HuH-7 (cell line): ENCODE results near the gene ZNF473.

Experiments used
- DNase-seq: peaks from one replicate; pipeline ENCODE4 v3.0.0; 2011; ENCODE audit warnings: low spot score

Gene ZNF473

GRCh38 chr19:50025794-50026549 is at the start of gene ZNF473:
Gene ZNF473, plus strand, starts transcription at chr19:50026005. Its CDS starts 5,078 bp downstream, at chr19:50031083.
- DNase-seq = peak; percentile 83

- no peak for DNase-seq
Observed at GRCh38 chr19:49976496-49976895, 49.3 kb upstream of the ZNF473 start.

GRCh38 chr19:49977076-49977475 is 48.7 kb upstream of the ZNF473 start:
- no peak for DNase-seq

- DNase-seq = no peak
Observed at GRCh38 chr19:49977881-49978280, 47.9 kb upstream of the ZNF473 start.

DNA sequence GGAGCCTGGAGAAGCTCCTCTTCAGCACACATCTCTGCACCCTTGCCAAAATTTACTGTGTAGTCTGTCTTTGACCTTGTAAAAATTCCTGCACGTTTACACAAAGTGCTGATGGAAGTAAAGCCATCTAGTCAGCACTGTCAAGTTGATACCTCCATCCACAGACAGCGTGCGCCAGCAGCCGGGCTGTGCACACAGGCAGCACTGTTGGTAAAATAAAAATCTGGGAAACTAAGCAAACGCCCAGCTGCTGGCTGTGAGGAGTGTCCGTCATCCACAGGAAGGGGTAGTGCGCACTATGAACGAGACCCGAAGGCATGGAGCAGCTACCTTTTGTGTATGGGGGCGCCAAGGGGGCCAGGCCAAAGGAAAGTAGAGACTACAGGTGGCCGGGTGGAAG is 47.5 kb upstream of the ZNF473 start:
- no peak for DNase-seq

DNA sequence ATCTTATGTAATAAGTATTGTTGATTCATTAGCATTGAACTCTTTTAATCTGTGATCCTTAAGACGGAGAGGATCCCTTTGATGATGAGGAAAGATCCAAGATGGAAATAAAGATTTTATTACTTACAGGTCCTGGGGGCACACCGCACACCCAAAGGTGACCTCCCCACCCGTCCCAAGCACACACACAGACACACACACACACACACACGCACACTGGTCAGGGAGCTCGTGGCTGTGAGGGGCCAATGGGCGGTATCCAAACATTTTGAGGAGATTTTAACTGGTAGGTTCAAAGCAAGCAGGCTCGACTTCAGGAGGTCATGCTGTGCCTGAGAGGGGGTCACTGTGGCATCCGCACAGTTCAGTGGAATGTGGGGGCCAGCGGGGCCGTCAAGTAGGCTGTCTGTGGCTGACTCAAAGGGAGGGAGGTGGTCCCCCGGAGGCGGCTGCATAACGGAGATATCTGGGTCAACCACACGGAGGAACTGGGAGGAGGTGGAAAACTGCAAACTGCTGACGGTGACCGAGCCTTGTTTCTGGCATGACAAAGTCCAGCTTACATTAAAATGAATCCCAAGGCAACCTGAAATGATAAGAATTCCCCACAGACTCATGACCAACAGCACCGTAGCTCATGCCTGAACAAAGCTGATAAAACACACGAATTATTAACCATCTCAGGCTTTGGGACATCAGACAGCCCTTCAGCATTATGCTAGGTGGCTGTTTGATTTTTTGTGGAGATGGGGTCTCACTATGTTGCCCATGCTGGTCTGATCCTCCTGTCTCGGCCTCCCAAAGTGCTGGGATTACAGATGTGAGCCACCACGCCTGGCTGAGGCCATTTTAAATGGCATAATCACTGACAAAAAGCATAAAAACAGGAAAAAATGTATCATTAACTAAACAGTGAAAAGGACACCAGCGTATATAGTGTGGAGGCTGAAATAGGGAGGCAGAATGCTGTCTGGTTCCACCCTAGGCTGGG is 43.9 kb upstream of the ZNF473 start:
- DNase-seq = no peak

- DNase-seq = peak; percentile 64
Observed at GRCh38 chr19:49983645-49984229, 42.1 kb upstream of the ZNF473 start.

DNA sequence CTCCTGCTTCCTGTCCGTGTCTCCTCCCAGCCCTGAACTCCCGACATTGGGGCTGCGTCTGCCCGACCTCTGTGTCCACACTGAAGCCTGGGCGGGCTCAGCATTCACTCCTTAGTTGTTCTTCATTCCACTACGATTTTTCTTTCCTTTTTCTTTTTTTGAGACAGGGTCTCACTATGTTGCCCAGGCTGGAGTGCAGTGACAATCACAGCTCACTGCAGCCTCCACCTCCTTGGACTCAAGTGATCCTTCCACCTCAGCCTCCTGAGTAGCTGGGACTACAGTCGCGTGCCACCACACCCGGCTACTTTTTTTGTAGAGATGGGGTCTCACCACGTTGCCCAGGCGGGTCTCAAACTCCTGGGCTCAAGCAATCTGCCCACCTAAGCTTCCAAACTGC is 41.3 kb upstream of the ZNF473 start:
- DNase-seq = no peak

DNA sequence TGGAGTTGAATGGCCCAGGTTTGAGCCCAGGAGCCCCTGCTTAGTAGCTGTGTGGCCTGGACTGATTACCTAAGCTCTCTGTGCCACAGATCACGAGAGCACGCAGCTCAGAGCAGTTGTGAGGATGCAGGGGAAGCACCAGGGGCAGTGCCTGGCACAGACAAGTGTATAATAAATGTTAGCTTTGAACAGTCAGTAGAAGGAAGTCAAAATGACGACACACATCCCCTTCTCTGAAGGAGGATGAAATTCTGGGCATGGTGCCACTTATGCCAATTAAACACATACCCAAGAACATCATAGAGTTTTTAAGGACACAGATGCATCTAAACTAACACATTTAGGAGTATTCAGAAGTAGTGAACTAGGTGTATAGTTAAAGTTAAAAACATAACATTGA is 39.9 kb upstream of the ZNF473 start:
- no peak for DNase-seq

GRCh38 chr19:49986354-49986753 is 39.5 kb upstream of the ZNF473 start:
- no peak for DNase-seq

DNA sequence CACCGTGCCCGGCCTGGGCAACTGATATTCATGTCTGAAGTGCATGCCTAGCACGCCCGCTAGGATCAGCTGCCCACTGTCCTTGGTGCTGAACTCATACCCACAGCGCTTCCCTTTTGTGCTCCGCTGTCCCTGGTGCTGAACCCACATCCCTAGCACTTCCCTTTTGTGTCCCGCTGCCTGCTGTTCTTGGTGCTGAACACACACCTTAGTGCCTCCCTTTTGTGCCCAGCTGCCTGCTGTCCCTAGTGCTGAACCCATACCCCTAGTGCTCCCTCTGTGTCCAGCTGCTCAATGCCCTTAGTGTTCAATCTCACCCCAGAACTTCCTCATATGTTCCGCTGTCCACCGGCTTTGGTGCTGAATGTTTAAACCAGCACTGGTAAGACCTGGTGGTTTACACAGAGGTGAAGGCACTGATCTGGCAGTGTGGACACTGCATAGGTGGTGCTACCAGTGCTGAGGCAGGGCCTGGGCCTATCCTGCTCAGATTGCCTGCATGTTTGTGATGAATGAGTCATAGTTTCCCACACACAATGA is 38.6 kb upstream of the ZNF473 start:
- DNase-seq = peak; percentile 74

GRCh38 chr19:49988007-49988406 is 37.8 kb upstream of the ZNF473 start:
- no peak for DNase-seq

DNA sequence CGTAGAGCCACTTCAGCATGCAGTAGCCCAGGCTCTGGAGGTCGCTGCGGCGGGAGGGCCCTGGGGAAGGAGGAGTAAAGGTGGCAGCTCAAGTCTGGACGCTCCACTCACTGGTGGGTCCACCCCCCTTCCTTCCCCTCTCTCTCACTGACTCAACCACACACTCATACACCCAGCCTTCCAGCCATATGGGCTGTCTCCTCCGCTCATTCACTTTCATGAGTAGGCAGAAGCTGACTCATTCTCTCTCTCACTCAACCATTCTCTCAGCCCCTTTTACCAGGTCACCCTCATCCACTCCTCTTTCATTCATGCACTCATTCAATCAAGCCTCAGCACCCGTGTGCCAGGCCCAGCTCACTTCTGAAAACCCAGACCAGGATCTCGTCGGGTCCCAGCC is 37.4 kb upstream of the ZNF473 start:
- no peak for DNase-seq

DNA sequence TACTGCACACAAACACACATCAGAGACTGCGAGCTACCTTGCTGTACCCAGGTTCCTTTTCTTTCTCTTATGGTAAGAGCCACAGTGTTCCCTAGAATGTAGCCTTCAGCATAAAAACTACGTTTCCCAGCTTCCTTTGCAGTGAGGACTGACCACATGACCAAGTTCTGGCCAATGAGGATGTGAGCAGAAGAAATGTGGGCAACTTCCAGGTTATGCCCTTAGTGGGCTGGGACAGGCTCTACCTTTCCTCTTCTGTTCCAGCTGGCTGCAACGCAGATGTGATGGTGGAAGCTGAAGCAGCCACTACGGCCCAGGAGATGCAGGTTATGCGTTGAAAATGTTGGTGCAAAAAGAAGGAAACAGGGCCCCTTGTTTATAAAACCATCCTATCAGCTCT is 28.1 kb upstream of the ZNF473 start:
- DNase-seq = peak; percentile 56

DNA sequence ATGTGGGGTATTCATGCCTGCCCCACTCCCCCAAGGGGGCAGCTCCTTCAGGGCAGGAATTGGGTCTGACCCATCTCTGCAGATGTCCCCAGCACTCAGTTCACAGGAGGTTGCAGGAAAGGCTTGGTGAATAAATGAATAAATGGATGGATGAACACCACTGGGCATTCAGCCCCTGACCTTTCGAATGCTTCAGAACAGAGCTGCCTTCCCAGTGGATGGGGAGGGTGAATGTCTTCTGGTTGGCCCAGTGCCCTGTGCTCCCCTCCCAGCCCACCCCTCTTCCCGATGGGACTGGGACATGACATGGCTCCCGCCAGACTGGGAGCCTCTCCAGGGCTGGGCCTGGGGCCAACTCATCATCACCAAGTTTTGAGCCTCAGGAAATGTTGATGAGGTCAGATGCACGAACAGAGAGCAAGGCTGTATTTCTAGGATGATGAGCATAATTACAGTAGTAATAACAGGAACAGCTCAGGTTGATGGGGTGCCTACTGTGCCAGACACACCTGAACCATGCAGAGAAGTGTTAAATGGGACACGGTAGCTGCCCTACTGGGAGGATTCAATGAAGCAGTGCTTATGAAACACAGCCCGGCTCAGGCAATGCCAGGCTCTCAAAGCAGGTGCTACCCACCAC is 26.3 kb upstream of the ZNF473 start:
- DNase-seq = no peak

- no peak for DNase-seq
Observed at GRCh38 chr19:50000038-50000840, 25.6 kb upstream of the ZNF473 start.

DNA sequence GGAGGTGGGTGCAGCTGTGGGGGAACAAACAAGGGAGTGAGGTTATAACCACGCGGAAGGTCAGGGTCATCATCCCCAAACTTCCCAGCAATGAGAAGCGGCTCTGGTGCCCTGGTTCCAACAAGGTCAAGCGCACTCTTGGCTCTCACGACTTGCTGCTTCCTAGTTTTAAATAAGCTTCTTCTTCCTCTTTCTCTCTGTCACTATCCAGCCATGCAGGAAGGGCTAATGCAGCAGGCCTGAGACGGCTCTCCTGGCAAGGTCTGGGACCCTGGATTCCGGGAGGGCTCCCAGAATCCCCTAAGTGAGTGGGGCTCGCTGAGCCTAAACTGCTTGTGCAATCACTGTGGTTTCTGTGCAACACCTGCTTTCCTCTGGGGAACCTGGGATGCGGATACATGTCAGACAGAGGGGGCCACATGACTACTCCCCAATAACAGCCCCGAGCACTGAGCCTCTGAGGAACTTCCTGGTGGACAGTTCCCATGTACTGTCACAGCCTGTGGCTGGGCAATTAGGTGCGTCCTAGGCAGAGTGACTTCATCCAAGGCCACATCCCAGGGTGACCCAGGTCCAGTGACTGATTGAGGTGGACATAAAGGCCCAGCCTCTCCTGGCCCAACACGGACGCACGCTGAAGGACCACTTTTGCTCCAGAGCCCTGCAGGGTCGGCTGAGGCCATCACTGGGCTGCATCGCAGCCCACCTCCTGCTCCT is 24.8 kb upstream of the ZNF473 start:
- no peak for DNase-seq

- DNase-seq = no peak
Observed at GRCh38 chr19:50001775-50002174, 24.0 kb upstream of the ZNF473 start.

GRCh38 chr19:50002386-50002960 is 23.3 kb upstream of the ZNF473 start:
- no peak for DNase-seq

- DNase-seq = no peak
Observed at GRCh38 chr19:50003254-50003788, 22.5 kb upstream of the ZNF473 start.
